ENCODE measurements around the gene NTM.

Gene NTM

DNA sequence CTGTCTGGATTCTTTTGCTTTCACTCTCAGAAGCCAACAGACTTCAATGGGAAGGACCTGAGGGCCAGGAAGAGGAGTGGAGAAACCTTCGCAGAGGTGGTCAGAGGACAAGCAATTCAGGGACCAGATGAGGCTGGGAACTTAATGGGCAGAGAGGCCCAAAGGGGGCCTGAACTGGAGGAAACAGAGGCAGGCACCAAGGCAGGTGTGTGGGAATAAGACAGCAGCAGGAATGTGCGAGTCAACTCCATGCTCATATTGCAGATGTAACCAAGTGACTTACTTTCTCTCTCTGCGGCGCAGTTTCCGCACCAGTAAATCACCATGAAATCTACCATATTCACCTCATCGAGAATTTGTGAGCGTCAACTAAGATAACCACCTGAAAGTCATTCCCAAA is 669.1 kb downstream of the NTM start:
- DNase-seq (ENCODE audit: low read depth) = no peak
- TF ChIP-seq, protein P1, sequence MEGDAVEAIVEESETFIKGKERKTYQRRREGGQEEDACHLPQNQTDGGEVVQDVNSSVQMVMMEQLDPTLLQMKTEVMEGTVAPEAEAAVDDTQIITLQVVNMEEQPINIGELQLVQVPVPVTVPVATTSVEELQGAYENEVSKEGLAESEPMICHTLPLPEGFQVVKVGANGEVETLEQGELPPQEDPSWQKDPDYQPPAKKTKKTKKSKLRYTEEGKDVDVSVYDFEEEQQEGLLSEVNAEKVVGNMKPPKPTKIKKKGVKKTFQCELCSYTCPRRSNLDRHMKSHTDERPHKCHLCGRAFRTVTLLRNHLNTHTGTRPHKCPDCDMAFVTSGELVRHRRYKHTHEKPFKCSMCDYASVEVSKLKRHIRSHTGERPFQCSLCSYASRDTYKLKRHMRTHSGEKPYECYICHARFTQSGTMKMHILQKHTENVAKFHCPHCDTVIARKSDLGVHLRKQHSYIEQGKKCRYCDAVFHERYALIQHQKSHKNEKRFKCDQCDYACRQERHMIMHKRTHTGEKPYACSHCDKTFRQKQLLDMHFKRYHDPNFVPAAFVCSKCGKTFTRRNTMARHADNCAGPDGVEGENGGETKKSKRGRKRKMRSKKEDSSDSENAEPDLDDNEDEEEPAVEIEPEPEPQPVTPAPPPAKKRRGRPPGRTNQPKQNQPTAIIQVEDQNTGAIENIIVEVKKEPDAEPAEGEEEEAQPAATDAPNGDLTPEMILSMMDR (IDR thresholded peaks at IDR 0.05; ENCODE audit: insufficient read depth, low read depth, low read length, missing control alignments) = no peak
- H3K4me3 ChIP-seq (ENCODE audit: low read depth, low read length) = no peak overlapping the region

DNA sequence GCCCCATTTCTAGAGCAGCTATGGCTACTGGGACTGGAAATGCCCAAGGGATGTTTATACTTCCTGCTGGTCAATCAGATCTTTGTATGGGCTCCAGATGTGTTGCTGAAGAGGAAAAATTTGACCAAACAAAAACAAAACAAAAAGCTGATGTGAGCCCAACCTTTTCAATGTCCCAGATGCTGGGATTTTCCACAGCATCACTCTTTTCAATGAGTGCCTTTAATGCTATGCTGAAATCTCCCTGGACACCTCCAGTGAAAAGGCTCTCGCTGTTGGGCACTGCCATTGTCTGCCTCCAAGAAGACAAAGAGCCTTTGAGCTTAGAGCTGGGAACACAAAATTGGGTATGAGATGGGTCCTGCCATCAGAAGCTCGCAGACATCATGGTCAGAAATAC is 671.9 kb downstream of the NTM start:
- H3K4me3 ChIP-seq (ENCODE audit: low read depth, low read length) = no peak overlapping the region
- DNase-seq (ENCODE audit: low read depth) = no peak
- TF ChIP-seq, protein P1 (IDR thresholded peaks at IDR 0.05; ENCODE audit: insufficient read depth, low read depth, low read length, missing control alignments) = no peak

DNA sequence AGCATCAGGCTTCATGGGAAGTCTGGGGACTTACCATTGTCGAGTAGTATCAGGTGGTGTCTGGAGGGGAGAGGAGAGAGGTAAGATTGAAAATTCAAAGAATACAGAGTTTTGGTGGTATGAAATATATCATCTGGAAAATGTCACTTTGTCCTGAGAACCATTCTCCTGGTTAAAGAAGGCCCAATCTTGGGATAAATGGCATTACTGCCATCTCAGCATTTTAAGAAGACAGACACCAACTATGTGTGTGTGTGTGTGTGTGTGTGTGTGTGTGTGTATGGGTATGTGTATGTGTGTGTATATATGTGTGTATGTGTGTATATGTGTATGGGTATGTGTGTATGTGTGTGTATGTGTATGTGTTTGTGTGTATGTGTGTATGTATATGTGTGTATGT is 673.3 kb downstream of the NTM start:
- H3K4me3 ChIP-seq (ENCODE audit: low read depth, low read length) = no peak overlapping the region
- no peak for DNase-seq (ENCODE audit: low read depth)
- TF ChIP-seq, protein P1 (IDR thresholded peaks at IDR 0.05; ENCODE audit: insufficient read depth, low read depth, low read length, missing control alignments) = no peak

DNA sequence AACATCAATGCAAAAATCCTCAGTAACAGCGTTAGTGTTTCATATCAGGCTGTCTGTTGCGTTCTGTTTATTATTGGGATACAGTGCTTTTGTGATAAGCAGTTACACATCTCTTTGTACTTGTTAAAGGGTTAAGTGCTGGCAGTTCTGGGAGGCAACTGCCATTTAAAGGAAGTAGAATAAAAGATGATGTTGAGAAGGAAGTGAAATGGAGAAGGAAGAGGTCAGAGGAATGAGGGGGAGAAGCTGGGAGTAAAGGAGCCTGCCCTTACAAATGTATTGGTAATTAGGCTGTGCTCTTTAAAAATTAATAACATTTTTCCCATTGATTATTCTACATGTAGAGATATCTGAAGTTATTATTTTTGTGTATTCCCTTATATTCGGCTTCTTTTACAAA is 674.7 kb downstream of the NTM start:
- no peak for DNase-seq (ENCODE audit: low read depth)
- H3K4me3 ChIP-seq (ENCODE audit: low read depth, low read length) = no peak overlapping the region
- TF ChIP-seq, protein P1 (IDR thresholded peaks at IDR 0.05; ENCODE audit: insufficient read depth, low read depth, low read length, missing control alignments) = no peak

DNA sequence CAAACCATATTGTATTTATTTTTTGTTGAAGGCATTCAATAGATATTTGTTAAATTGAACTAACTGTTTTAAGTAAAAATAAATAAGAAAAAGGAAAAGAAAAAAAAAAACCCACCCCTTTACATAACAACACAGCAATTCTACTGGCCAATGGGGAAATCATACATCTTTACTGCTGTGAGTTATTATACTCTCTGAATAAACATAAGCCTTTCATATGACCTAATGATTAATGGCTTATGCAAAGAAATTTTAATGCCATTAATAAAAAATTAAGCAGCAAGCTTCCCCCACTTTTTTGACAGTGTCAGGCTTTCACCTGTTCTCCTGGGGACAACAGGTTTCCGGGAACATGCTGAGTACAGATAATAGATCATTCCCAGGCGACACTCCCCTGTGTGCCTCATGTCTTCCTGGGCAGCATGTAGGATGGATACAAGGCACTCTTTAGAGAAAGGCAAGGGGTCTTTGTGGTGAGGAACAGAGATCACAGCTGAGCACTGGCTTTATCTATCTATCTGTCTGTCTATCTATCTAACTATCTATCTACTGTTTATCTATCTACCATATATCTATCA is 676.0 kb downstream of the NTM start:
- DNase-seq (ENCODE audit: low read depth) = no peak
- no peak overlapping the region for H3K4me3 ChIP-seq (ENCODE audit: low read depth, low read length)
- TF ChIP-seq, protein P1 (IDR thresholded peaks at IDR 0.05; ENCODE audit: insufficient read depth, low read depth, low read length, missing control alignments) = no peak

DNA sequence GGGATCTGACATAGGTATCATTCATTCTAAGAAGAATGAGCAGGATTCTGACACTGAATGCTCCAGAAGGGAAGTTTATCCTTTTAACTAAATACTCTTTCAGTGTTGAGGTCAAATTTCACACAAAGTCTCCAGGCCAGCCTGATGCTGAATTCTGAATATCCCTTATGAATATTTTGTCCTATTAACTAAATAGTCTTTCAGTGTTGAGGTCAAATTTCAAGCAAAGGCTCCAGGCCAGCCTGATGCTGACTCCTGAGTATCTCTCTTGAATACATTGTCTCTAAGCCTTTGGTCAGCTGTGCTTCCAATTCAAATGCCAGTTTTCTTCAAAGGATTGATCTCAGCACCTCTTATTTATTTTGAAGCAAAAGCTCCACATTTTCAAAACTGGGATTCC is 676.8 kb downstream of the NTM start:
- TF ChIP-seq, protein P1 (IDR thresholded peaks at IDR 0.05; ENCODE audit: insufficient read depth, low read depth, low read length, missing control alignments) = no peak
- H3K4me3 ChIP-seq (ENCODE audit: low read depth, low read length) = no peak overlapping the region
- DNase-seq (ENCODE audit: low read depth) = no peak

DNA sequence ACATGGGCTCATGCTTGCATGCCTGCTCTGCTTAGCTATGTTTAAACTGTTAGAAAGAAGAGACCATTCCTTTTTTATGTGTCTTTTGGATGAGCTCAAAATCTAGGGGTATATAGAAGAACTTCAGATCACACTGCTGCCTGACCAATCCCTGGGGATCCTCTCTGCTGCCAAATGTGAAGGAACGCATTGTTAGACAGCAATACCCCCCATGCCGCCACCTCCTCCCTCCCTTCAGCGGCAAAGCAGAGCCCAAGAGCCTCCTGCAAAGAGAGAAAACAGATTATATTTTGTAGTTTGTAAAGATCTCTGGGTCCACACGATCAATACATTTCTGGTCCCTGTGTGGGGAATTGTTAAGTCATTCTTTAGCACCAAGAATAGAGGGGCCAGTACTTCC is 677.6 kb downstream of the NTM start:
- H3K4me3 ChIP-seq (ENCODE audit: low read depth, low read length) = no peak overlapping the region
- TF ChIP-seq, protein P1 (IDR thresholded peaks at IDR 0.05; ENCODE audit: insufficient read depth, low read depth, low read length, missing control alignments) = no peak
- no peak for DNase-seq (ENCODE audit: low read depth)

Data from GM12865 (cell line).